Measurements from ENCODE around the gene PEX16. TPM values are rescaled to one million over a fixed set of nuclear protein-coding genes. Genes with fewer than 3 reads are reported as not detected.

Gene PEX16
- total RNA-seq, 2 experiments from 2014 or later = 56.3 to 62.0 TPM

DNA sequence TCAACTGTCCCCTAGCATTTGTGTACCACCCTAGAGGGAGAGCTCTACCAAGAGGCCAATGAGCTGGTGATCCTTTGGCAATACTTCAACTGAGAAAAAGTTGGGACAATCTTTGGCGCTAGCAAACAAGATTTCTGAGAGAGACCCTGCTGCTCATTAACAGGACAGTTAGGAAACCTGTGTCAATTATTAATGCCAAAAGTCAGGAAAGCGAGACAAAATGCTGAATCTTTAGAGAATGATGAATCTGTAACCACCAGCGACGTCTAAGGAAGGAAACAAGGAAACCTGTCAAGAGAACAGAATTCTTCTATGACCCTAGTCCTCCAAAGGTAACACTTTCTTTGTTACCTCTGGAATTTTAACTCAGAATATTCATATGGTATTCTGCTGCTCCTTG lies 24.7 kb upstream of the PEX16 start:
- CTCF ChIA-PET = interaction anchor here (1.3 kb wide), 1 partner anchor 23 kb away, joined by 3 read pairs; no protein-coding TSS in a partner anchor

DNA sequence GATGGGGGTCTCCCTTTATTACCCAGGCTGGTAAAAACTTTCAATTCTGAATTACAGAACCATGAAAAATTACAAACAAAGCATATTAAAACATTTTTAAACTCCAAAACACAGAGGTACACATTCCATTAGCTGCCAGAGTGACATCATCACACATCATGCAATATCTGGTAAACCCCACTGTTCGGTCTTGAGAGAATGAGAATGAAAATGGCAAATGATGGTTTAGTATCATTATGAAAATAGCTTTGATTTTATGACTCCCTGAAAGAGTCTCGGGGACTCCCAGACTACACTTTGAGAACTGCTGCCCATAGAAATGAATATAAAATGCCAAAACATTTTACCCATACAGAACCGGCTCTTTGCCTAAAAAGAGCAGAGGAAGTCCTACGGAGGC lies 23.6 kb upstream of the PEX16 start:
- Histone ChIP-seq H3K27ac (ENCODE audit: low read depth in 1 of 2, low read length in 2 of 2) (no peak overlapping the region), H3K4me3 (ENCODE audit: low read length) (no peak overlapping the region), H3K9me3 (ENCODE audit: control insufficient read depth in 1 of 2, insufficient read depth in 1 of 2, low read length in 2 of 2) (no peaks in the 10 kb centered on the region), H3K4me1 (ENCODE audit: insufficient read depth, low read length) (no peaks in the 10 kb centered on the region), H3K36me3 (ENCODE audit: insufficient read depth, low read length) (peaks cover 55% of the 10 kb centered on the region), H3K27me3 (ENCODE audit: control insufficient read depth in 1 of 2, insufficient read depth in 2 of 2, low read length in 2 of 2) (no peaks in the 10 kb centered on the region)
- no peak overlapping the region for H3K27ac Mint-ChIP-seq
- TF ChIP-seq, protein P1, sequence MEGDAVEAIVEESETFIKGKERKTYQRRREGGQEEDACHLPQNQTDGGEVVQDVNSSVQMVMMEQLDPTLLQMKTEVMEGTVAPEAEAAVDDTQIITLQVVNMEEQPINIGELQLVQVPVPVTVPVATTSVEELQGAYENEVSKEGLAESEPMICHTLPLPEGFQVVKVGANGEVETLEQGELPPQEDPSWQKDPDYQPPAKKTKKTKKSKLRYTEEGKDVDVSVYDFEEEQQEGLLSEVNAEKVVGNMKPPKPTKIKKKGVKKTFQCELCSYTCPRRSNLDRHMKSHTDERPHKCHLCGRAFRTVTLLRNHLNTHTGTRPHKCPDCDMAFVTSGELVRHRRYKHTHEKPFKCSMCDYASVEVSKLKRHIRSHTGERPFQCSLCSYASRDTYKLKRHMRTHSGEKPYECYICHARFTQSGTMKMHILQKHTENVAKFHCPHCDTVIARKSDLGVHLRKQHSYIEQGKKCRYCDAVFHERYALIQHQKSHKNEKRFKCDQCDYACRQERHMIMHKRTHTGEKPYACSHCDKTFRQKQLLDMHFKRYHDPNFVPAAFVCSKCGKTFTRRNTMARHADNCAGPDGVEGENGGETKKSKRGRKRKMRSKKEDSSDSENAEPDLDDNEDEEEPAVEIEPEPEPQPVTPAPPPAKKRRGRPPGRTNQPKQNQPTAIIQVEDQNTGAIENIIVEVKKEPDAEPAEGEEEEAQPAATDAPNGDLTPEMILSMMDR (IDR thresholded peaks at IDR 0.05) = no peak
- H3K36me3 Mint-ChIP-seq (ENCODE audit: low read depth) = peaks cover 76% of the 10 kb centered on the region
- H3K4me1 Mint-ChIP-seq (ENCODE audit: low read depth) = no peaks in the 10 kb centered on the region
- H3K9me3 Mint-ChIP-seq = no peaks in the 10 kb centered on the region
- DNase-seq (no peak), ATAC-seq (ENCODE audit: poor library complexity) (no peak)
- CTCF ChIA-PET = no interaction called here
- no peaks in the 10 kb centered on the region for H3K27me3 Mint-ChIP-seq
- intact Hi-C loops (cut with DNase I, micrococcal nuclease) = no loop called here
- POLR2A ChIA-PET = no interaction called here
- H3K4me3 Mint-ChIP-seq = no peak overlapping the region

More for the DNA sequence above, 24.7 kb upstream of the PEX16 start:
- H3K36me3 Mint-ChIP-seq (ENCODE audit: low read depth) = peaks cover 76% of the 10 kb centered on the region
- peaks cover 51% of the 10 kb centered on the region for H3K36me3 ChIP-seq (ENCODE audit: insufficient read depth, low read length)
- no peaks in the 10 kb centered on the region for H3K4me1 ChIP-seq (ENCODE audit: insufficient read depth, low read length)
- H3K27me3 ChIP-seq (ENCODE audit: control insufficient read depth in 1 of 2, insufficient read depth in 2 of 2, low read length in 2 of 2) = no peaks in the 10 kb centered on the region
- H3K27ac Mint-ChIP-seq = no peak overlapping the region
- POLR2A ChIA-PET = interaction anchor here (0.5 kb wide), 1 partner anchor 263 kb away, joined by 3 read pairs; no protein-coding TSS in a partner anchor
- TF ChIP-seq, protein P1 (IDR thresholded peaks at IDR 0.05) = no peak
- no peak overlapping the region for H3K4me3 Mint-ChIP-seq
- no peaks in the 10 kb centered on the region for H3K4me1 Mint-ChIP-seq (ENCODE audit: low read depth)
- intact Hi-C loops (cut with DNase I, micrococcal nuclease) = no loop called here
- H3K4me3 ChIP-seq (ENCODE audit: low read length) = no peak overlapping the region
- no peaks in the 10 kb centered on the region for H3K9me3 Mint-ChIP-seq
- no peak overlapping the region for H3K27ac ChIP-seq (ENCODE audit: low read depth in 1 of 2, low read length in 2 of 2)
- ATAC-seq (ENCODE audit: poor library complexity) (no peak), DNase-seq (no peak)
- H3K9me3 ChIP-seq (ENCODE audit: control insufficient read depth in 1 of 2, insufficient read depth in 1 of 2, low read length in 2 of 2) = no peaks in the 10 kb centered on the region
- H3K27me3 Mint-ChIP-seq = no peaks in the 10 kb centered on the region

DNA sequence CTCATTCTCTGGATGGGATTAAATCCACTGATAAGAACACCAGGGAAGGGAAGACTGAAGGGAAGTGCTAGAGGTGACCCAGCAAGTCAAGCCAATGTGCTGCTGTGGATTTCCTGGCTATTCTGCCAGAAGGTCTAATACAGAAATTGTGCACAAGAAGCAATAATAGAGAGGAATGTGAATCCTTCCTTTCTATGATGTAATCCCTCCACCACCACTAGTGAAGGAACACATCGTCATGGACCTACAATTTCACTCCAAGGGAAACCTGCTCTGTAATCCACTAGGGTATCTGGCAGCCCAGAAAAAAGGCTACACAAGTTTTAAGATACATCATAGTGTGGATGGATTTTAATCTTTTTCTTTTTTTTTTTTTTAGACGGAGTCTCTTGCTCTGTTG lies 22.2 kb upstream of the PEX16 start:
- H3K36me3 ChIP-seq (ENCODE audit: insufficient read depth, low read length) = peaks cover 56% of the 10 kb centered on the region
- H3K4me3 Mint-ChIP-seq = no peak overlapping the region
- no peaks in the 10 kb centered on the region for H3K27me3 ChIP-seq (ENCODE audit: control insufficient read depth in 1 of 2, insufficient read depth in 2 of 2, low read length in 2 of 2)
- H3K9me3 ChIP-seq (ENCODE audit: control insufficient read depth in 1 of 2, insufficient read depth in 1 of 2, low read length in 2 of 2) = no peaks in the 10 kb centered on the region
- no peaks in the 10 kb centered on the region for H3K4me1 ChIP-seq (ENCODE audit: insufficient read depth, low read length)
- no peak overlapping the region for H3K27ac Mint-ChIP-seq
- intact Hi-C loops (cut with DNase I, micrococcal nuclease) = no loop called here
- TF ChIP-seq, protein P1 (IDR thresholded peaks at IDR 0.05) = no peak
- POLR2A ChIA-PET = no interaction called here
- CTCF ChIA-PET = no interaction called here
- H3K27me3 Mint-ChIP-seq = no peaks in the 10 kb centered on the region
- no peak overlapping the region for H3K4me3 ChIP-seq (ENCODE audit: low read length)
- peaks cover 77% of the 10 kb centered on the region for H3K36me3 Mint-ChIP-seq (ENCODE audit: low read depth)
- ATAC-seq (ENCODE audit: poor library complexity) (no peak), DNase-seq (no peak)
- H3K9me3 Mint-ChIP-seq = no peaks in the 10 kb centered on the region
- H3K27ac ChIP-seq (ENCODE audit: low read depth in 1 of 2, low read length in 2 of 2) = no peak overlapping the region
- H3K4me1 Mint-ChIP-seq (ENCODE audit: low read depth) = no peaks in the 10 kb centered on the region
